Neural crest cell (in vitro differentiated cells): ENCODE measurements around the gene USP7. TPM values are rescaled to one million over a fixed set of nuclear protein-coding genes. Genes with fewer than 3 reads are reported as not detected.
A peak's percentile ranks its signal among the peaks of the same experiment; 100 is the strongest.

ENCODE experiments used
- DNase-seq: peaks from one replicate; pipeline ENCODE4 v3.0.0; 2021; ENCODE audit warnings: low read depth, mixed read lengths, low spot score
- H3K27ac Mint-ChIP-seq: one replicate; pipeline ENCODE4 v1.8.0; 2021; ENCODE audit warnings: mild to moderate bottlenecking, mixed read lengths; ENCODE audit not compliant: unreplicated experiment
- H3K27me3 Mint-ChIP-seq: 2 replicates; pipeline ENCODE4 v1.8.0; 2021; ENCODE audit warnings: low read depth, mild to moderate bottlenecking, mixed read lengths
- H3K36me3 Mint-ChIP-seq: 2 replicates; pipeline ENCODE4 v1.8.0; 2021; ENCODE audit warnings: low read depth, mild to moderate bottlenecking, mixed read lengths
- H3K4me1 Mint-ChIP-seq: 2 replicates; pipeline ENCODE4 v1.8.0; 2021; ENCODE audit warnings: mixed read lengths
- H3K4me3 Mint-ChIP-seq: one replicate; pipeline ENCODE4 v1.8.0; 2021; ENCODE audit warnings: mild to moderate bottlenecking, mixed read lengths
- H3K9me3 Mint-ChIP-seq: 2 replicates; pipeline ENCODE4 v1.8.0; 2021; ENCODE audit warnings: mixed read lengths
- CTCF ChIP-seq: fragments of 200-600 bp; sonication (generic); conservative IDR thresholded peaks from 2 replicates; pipeline ENCODE4 v1.5.0; 2021; ENCODE audit warnings: antibody characterized with exemption, mild to moderate bottlenecking
- total RNA-seq: library from RNA; stranded (reverse); gene quantifications from 2 replicates; pipeline ENCODE4 v1.2.1, GENCODE V29; 2021

USP7 gene
- total RNA-seq, 1 donor from 2014 or later = 162 TPM

DNA sequence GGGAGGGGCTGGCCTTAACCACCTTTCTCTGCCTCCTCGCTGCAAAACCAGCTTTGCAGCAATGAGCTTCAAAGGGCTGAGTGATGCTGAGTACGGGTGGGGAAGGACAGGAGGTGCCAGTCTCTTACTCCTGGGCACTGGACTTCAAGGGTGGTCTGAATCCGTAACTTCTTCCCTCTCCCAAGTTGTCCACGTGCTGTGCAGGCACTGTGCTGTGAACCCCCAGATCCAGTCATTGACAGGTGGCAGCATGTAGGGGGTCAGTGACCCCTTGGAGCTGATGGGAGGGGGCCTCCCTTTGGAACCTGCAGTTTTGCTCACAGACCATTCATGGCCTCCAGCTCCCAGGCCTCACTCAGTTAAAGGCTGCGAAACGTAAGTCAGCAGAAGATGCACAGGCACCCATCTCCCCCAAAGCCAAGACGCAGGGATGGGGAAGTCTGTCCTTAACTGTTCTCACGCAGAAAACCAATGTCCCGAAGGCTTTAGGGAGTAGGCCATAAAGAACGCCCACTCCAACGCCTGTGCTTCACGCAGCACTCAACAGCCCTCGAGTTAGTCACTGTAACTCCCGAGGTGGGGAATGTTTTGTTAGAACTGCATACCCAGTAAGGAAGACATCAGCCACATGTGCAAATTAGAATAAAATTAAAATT lies 73.7 kb downstream of the USP7 start:
- Mint-ChIP-seq H3K27ac (peak overlapping the region; percentile 43), H3K9me3 (no peaks in the 10 kb centered on the region), H3K36me3 (peaks cover 26% of the 10 kb centered on the region), H3K27me3 (peaks cover 9% of the 10 kb centered on the region), H3K4me1 (peaks cover 39% of the 10 kb centered on the region), H3K4me3 (no peak overlapping the region)
- TF ChIP-seq CTCF = no peak
- no peak for DNase-seq

GRCh38 chr16:8888951-8889892 lies 74.5 kb downstream of the USP7 start:
- H3K27me3 Mint-ChIP-seq = peaks cover 9% of the 10 kb centered on the region
- H3K4me1 Mint-ChIP-seq = peaks cover 34% of the 10 kb centered on the region
- TF ChIP-seq CTCF = no peak
- H3K9me3 Mint-ChIP-seq = no peaks in the 10 kb centered on the region
- DNase-seq = no peak
- no peak overlapping the region for H3K4me3 Mint-ChIP-seq
- H3K36me3 Mint-ChIP-seq = peaks cover 21% of the 10 kb centered on the region
- no peak overlapping the region for H3K27ac Mint-ChIP-seq

DNA sequence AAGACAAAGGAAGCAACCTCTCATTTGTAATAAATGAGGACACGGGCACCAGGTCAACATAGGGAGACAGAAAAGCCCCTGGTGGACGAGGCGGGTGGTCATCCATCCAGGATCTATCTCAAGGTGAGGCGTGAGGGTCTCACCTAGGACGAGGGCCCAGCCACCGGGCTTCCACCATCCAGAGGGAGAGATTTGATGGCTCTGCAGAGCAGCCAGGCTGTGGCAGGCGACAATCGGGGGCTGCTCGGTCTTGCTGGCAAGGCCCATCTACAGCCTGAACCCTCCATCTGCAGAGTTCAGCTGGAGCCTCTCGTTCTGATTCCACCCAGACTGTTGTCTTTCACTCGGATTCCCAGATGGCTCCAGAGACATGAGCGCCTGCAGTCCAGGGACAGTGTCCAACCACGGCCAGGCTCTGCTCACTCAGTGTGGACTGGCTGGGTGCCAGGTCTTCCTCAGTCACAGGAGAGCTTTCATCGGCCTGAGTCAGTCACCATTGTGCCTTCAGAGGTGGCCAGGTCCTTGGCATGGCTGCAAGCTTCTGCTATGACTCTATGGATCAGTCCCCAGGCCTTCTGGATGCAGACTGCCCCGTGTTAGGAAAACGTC lies 75.7 kb downstream of the USP7 start:
- DNase-seq = no peak
- Mint-ChIP-seq H3K4me1 (peaks cover 26% of the 10 kb centered on the region), H3K36me3 (peaks cover 21% of the 10 kb centered on the region), H3K4me3 (no peak overlapping the region), H3K27me3 (peaks cover 9% of the 10 kb centered on the region), H3K27ac (no peak overlapping the region), H3K9me3 (no peaks in the 10 kb centered on the region)
- no peak for TF ChIP-seq CTCF

- no peaks in the 10 kb centered on the region for H3K9me3 Mint-ChIP-seq
- peak overlapping the region; percentile 57 for H3K27ac Mint-ChIP-seq
- peaks cover 19% of the 10 kb centered on the region for H3K4me1 Mint-ChIP-seq
- H3K27me3 Mint-ChIP-seq = peaks cover 9% of the 10 kb centered on the region
- DNase-seq = no peak
- H3K36me3 Mint-ChIP-seq = peaks cover 21% of the 10 kb centered on the region
- TF ChIP-seq CTCF = no peak
- peak overlapping the region; percentile 22 for H3K4me3 Mint-ChIP-seq
These were observed 76.3 kb downstream of the USP7 start for GRCh38 chr16:8887431-8887765.

- H3K27ac Mint-ChIP-seq = peak overlapping the region; percentile 57
- no peak for TF ChIP-seq CTCF
- no peaks in the 10 kb centered on the region for H3K9me3 Mint-ChIP-seq
- H3K36me3 Mint-ChIP-seq = peaks cover 17% of the 10 kb centered on the region
- H3K4me1 Mint-ChIP-seq = peaks cover 13% of the 10 kb centered on the region
- peaks cover 9% of the 10 kb centered on the region for H3K27me3 Mint-ChIP-seq
- DNase-seq = no peak
- H3K4me3 Mint-ChIP-seq = peak overlapping the region; percentile 22
These were observed 76.9 kb downstream of the USP7 start for GRCh38 chr16:8886593-8887430.
